ENCODE results near the gene KIZ.
A peak's percentile ranks its signal among the peaks of the same experiment; 100 is the strongest.

The KIZ gene

GRCh38 chr20:21125849-21126580 is at the start of gene KIZ:
Gene KIZ, plus strand, starts transcription at chr20:21126082. Its CDS starts 34 bp downstream, at chr20:21126116.
- DNase-seq (ENCODE audit: low spot score) = peak; percentile 97
- TF ChIP-seq CTCF (IDR thresholded peaks at IDR 0.05; ENCODE audit: extremely low read depth, missing control alignments) = peak; percentile 26

- no peak for DNase-seq (ENCODE audit: low spot score)
- no peak for TF ChIP-seq CTCF (IDR thresholded peaks at IDR 0.05; ENCODE audit: extremely low read depth, missing control alignments)
These were observed 48.0 kb upstream of the KIZ start for GRCh38 chr20:21077809-21078345.

GRCh38 chr20:21082584-21082983 is 43.3 kb upstream of the KIZ start:
- no peak for TF ChIP-seq CTCF (IDR thresholded peaks at IDR 0.05; ENCODE audit: extremely low read depth, missing control alignments)
- DNase-seq (ENCODE audit: low spot score) = no peak

GRCh38 chr20:21083825-21084325 is 42.0 kb upstream of the KIZ start:
- no peak for DNase-seq (ENCODE audit: low spot score)
- no peak for TF ChIP-seq CTCF (IDR thresholded peaks at IDR 0.05; ENCODE audit: extremely low read depth, missing control alignments)

- TF ChIP-seq CTCF (IDR thresholded peaks at IDR 0.05; ENCODE audit: extremely low read depth, missing control alignments) = no peak
- no peak for DNase-seq (ENCODE audit: low spot score)
These were observed 37.9 kb upstream of the KIZ start for GRCh38 chr20:21087862-21088540.

GRCh38 chr20:21089391-21089790 is 36.5 kb upstream of the KIZ start:
- no peak for DNase-seq (ENCODE audit: low spot score)

More at GRCh38 chr20:21089391-21089790, 36.5 kb upstream of the KIZ start:
- no peak for TF ChIP-seq CTCF (IDR thresholded peaks at IDR 0.05; ENCODE audit: extremely low read depth, missing control alignments)

Measured in GM20000 (cell line).